Muscle layer of colon (tissue), 2 donors: ENCODE results near the gene PLK2.

Experiments
- H3K27ac ChIP-seq: one replicate; pipeline ENCODE4 v1.7.0; 2013; ENCODE audit warnings: low read depth, mild to moderate bottlenecking, low read length, moderate library complexity
- H3K27me3 ChIP-seq, 2 donors: one replicate each; pipeline ENCODE4 v1.7.0; 2013; ENCODE audit warnings: low read length in 2 of 2, mild to moderate bottlenecking in 2 of 2; ENCODE audit not compliant: insufficient read depth in 2 of 2, control insufficient read depth in 1 of 2
- H3K36me3 ChIP-seq: one replicate; pipeline ENCODE4 v1.7.0; 2013; ENCODE audit warnings: mild to moderate bottlenecking, low read length; ENCODE audit not compliant: insufficient read depth
- H3K4me1 ChIP-seq: one replicate; pipeline ENCODE4 v1.7.0; 2013; ENCODE audit warnings: mild to moderate bottlenecking, low read length; ENCODE audit not compliant: insufficient read depth
- H3K4me3 ChIP-seq, 2 donors: one replicate each; pipeline ENCODE4 v1.7.0; 2013; ENCODE audit warnings: low read length in 2 of 2, low read depth in 1 of 2, mild to moderate bottlenecking in 1 of 2, moderate library complexity in 1 of 2
- H3K9ac ChIP-seq: one replicate; pipeline ENCODE4 v1.7.0; 2013; ENCODE audit warnings: low read length
- H3K9me3 ChIP-seq: one replicate; pipeline ENCODE4 v1.7.0; 2013; ENCODE audit warnings: mild to moderate bottlenecking, low read length
- donor health status: abdominal sarcoma.
- donor health status: Adenocarcinoma of cecum.

PLK2 gene

DNA sequence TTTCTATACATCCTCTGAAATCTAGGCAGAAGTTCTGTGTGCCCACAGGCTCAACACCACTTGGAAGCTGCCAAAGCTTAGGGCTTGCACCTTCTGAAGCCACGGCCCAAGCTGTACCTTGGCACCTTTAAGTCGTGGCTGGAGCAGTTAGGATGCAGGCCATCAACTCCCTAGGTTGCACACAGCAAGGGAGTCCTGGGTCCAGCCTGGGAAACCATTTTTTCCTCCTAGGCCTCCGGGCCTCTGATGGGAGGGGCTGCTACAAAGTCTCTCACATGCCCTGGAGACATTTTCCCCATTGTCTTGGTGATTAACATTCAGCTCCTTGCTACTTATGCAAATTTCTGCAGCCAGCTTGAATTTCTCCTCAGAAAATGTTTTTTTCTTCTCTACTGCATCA lies 15.5 kb upstream of the PLK2 start:
- H3K9ac ChIP-seq: no peak overlapping the region
- H3K36me3 ChIP-seq: no peaks in the 10 kb centered on the region
- H3K4me1 ChIP-seq: no peaks in the 10 kb centered on the region
- H3K27me3 ChIP-seq: no peaks in the 10 kb centered on the region
- H3K9me3 ChIP-seq: no peaks in the 10 kb centered on the region
- H3K27ac ChIP-seq: no peak overlapping the region
- H3K4me3 ChIP-seq: no peak overlapping the region

- H3K36me3 ChIP-seq: no peaks in the 10 kb centered on the region
- H3K4me3 ChIP-seq: no peak overlapping the region
- H3K27ac ChIP-seq: no peak overlapping the region
- no peaks in the 10 kb centered on the region for H3K4me1 ChIP-seq
- H3K9me3 ChIP-seq: no peaks in the 10 kb centered on the region
- no peaks in the 10 kb centered on the region for H3K27me3 ChIP-seq
- no peak overlapping the region for H3K9ac ChIP-seq
These were observed 10.0 kb upstream of the PLK2 start for GRCh38 chr5:58469896-58470295.

DNA sequence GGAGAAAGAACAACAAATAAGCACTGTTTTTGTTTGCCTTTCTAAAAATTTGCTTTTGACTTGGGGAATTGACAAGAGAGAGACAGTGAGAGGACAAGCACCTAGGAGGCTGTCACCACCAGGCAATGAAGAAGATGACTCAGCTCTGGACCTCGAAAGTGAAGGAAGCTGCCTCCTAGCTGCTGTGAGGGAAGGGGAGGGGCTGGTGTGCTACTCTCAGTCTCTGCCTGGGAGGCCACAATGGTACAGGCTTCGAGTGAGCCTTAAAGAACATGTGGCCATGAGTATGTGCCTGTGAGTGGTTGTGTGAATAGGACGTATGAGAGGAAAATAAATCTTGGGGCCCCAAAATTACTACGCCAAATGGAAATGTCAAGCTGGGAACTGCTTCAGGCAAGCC lies 7.1 kb upstream of the PLK2 start:
- H3K27ac ChIP-seq: no peak overlapping the region
- no peaks in the 10 kb centered on the region for H3K4me1 ChIP-seq
- H3K9ac ChIP-seq: no peak overlapping the region
- H3K4me3 ChIP-seq: no peak overlapping the region
- no peaks in the 10 kb centered on the region for H3K27me3 ChIP-seq
- no peaks in the 10 kb centered on the region for H3K9me3 ChIP-seq
- no peaks in the 10 kb centered on the region for H3K36me3 ChIP-seq

- Histone ChIP-seq H3K27me3 (no peaks in the 10 kb centered on the region), H3K27ac (no peak overlapping the region), H3K9me3 (no peaks in the 10 kb centered on the region), H3K4me1 (no peaks in the 10 kb centered on the region), H3K36me3 (no peaks in the 10 kb centered on the region), H3K4me3 (no peak overlapping the region), H3K9ac (no peak overlapping the region)
These were observed 2.8 kb upstream of the PLK2 start for GRCh38 chr5:58462623-58463230.

GRCh38 chr5:58462154-58462553 lies 2.3 kb upstream of the PLK2 start:
- Histone ChIP-seq H3K36me3 (no peaks in the 10 kb centered on the region), H3K9me3 (no peaks in the 10 kb centered on the region), H3K27ac (no peak overlapping the region), H3K4me1 (no peaks in the 10 kb centered on the region), H3K9ac (no peak overlapping the region), H3K27me3 (no peaks in the 10 kb centered on the region), H3K4me3 (no peak overlapping the region)

DNA sequence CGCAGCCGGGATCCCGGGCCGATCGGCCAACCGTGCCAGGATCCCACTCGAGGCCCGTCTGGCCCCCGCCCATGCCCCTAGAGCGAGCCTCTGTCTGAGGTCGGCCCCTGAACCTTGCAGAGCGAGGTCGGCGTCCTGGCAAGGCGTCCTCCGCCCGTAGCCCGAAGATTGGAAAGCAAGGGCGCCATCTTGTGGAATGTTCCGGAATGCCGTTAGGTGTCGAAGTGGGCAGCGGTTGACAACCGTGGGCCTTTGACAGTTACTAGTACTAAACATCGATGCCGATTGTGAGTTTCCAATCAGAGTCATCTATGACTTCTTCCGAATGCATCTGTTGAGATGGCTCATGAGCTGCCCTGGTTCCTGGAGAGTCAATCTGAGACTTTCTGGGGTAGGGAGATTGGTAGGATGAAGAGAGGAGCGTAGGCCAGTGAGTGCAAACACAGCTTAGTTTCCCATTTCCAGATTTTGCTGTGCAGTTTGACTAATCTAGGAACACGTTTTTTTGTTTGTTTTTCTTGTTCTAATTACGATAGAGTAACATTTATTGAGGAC lies 923 bp upstream of the PLK2 start:
- Histone ChIP-seq H3K9ac (no peak overlapping the region), H3K9me3 (no peaks in the 10 kb centered on the region), H3K36me3 (no peaks in the 10 kb centered on the region), H3K4me3 (peak overlapping the region; percentile 72), H3K4me1 (no peaks in the 10 kb centered on the region), H3K27me3 (no peaks in the 10 kb centered on the region), H3K27ac (peak overlapping the region; percentile 85)

DNA sequence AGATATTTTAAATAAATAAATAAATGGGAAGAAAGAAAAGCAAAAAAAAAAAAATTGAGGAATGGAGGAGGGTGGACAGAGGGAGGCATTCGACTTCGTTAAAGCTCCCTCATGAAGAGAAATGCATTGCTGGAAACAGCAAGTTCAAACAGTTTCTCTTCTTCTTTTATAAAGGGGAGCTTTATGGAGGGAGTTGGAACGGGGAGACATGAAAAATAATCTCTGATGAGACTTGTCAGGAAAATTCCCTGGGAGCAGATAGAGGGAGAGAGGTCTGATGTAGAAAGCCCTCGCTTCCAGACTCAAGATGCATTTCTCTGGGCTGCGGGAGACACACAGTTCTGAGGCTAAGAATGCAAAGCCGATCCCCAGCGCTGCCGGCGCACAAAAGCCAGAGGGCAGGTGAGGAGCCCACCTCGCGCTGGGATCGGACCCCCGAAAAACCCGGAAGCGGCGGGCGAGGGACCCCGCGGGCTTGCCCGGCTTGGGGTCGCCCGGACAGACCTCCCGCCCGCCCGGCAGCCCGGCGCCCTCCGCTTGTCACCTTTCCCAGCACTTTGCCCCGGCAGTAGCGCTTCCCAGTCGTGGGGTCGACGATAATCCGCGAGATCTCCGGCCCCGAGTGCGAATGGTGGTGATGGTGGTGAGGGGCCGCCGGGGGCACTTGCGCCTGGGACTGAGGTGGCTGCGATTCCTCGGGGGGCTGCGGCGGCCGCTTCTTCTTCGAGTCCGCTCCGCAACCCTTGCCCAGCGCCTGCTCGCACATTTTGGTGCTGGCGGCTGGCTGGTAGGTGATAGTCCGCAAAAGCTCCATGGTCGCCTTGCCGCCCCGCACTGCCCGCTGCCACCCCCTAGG lies 512 bp downstream of the PLK2 start:
- peak overlapping the region; percentile 72 for H3K4me3 ChIP-seq
- no peaks in the 10 kb centered on the region for H3K9me3 ChIP-seq
- H3K4me1 ChIP-seq: no peaks in the 10 kb centered on the region
- peak overlapping the region; percentile 85 for H3K27ac ChIP-seq
- H3K27me3 ChIP-seq: no peaks in the 10 kb centered on the region
- H3K9ac ChIP-seq: peak overlapping the region; percentile 32
- peaks cover 7% of the 10 kb centered on the region for H3K36me3 ChIP-seq

- Histone ChIP-seq H3K27me3 (no peaks in the 10 kb centered on the region), H3K27ac (no peak overlapping the region), H3K4me3 (peak overlapping the region; percentile 72), H3K4me1 (no peaks in the 10 kb centered on the region), H3K36me3 (peaks cover 7% of the 10 kb centered on the region), H3K9ac (peak overlapping the region; percentile 32), H3K9me3 (no peaks in the 10 kb centered on the region)
These were observed 1.1 kb downstream of the PLK2 start for GRCh38 chr5:58458743-58459145.

DNA sequence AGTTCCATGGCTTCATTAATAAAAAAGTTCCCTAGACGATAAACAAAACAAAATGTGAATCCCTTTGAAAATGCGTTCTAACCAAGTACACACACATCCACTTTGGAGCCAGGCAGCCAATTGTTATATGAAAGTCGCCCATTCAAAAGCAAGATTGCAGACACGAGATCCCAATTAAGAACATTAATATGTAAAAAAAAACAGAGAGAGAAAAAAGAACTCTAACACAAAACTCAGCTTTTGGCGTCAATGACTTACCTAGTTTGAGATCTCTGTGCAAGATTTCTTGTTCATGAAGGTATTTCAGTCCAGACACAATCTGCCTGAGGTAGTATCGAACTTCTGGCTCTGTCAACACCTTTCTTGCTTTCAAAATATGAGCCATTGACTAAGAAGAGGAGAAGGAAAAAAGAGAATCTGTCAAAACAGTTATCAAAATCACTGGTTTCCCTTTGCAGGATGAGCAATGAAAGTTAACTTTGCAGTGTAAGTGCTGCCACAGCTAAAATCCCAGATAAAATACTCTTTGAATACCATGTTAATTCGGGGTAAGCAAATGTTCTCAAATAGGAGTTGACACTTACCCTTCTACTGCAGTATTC lies 1.6 kb downstream of the PLK2 start:
- Histone ChIP-seq H3K4me1 (no peaks in the 10 kb centered on the region), H3K36me3 (peaks cover 12% of the 10 kb centered on the region), H3K4me3 (peak overlapping the region; percentile 72), H3K27me3 (no peaks in the 10 kb centered on the region), H3K9ac (peak overlapping the region; percentile 32), H3K9me3 (no peaks in the 10 kb centered on the region), H3K27ac (no peak overlapping the region)

DNA sequence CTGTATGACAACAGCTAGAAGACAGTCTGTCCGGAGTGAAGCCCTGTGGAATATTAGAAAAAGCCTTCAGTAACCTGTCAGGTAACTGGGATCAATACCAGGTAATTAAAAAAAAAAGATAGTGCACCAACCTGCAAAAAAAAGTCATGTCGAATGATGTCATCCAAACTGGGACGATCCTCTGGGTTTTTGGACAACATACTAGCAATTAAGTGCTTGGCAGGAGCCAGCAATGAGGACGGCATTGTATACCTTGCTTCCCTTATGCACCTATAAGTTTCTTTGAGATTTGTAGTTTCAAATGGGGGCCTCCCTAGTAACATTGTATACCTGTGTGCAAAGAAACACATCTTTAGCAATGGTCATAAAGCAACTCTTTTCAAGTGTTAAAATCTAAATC lies 2.8 kb downstream of the PLK2 start:
- Histone ChIP-seq H3K27me3 (no peaks in the 10 kb centered on the region), H3K27ac (no peak overlapping the region), H3K9ac (no peak overlapping the region), H3K9me3 (no peaks in the 10 kb centered on the region), H3K36me3 (peaks cover 15% of the 10 kb centered on the region), H3K4me1 (no peaks in the 10 kb centered on the region), H3K4me3 (no peak overlapping the region)

GRCh38 chr5:58456486-58456885 lies 3.4 kb downstream of the PLK2 start:
- Histone ChIP-seq H3K27ac (no peak overlapping the region), H3K4me3 (no peak overlapping the region), H3K9me3 (no peaks in the 10 kb centered on the region), H3K4me1 (no peaks in the 10 kb centered on the region), H3K36me3 (peaks cover 15% of the 10 kb centered on the region), H3K27me3 (no peaks in the 10 kb centered on the region), H3K9ac (no peak overlapping the region)
